HCT116 (cell line): ENCODE data around the gene RAB27B. TPM values are rescaled to one million over a fixed set of nuclear protein-coding genes. Genes with fewer than 3 reads are reported as not detected.

Experiments used
- ATAC-seq: fragments of 200-7000 bp; cut with Tn5 transposase; 2 replicates; pipeline ENCODE4 v1.9.1; 2020; ENCODE audit warnings: mild to moderate bottlenecking, moderate library complexity
- BruUV-seq: library from RNA; stranded (reverse); fragments of 400-500 nt; replicated peaks from 2 replicates; lab custom pipeline; 2021; lab: Mats Ljungman, UMichigan
- CTCF ChIA-PET: fragments of 300-600 bp; sonication (Branson Sonifier 250); formaldehyde crosslinking; loops from one replicate; lab custom pipeline; 2021; ENCODE audit warnings: antibody characterized with exemption; lab: Charles Lee
- POLR2A ChIA-PET: fragments of 300-600, 350-600 bp; sonication (Branson Sonifier 250); formaldehyde crosslinking; loops from one replicate; lab custom pipeline; 2021; ENCODE audit warnings: antibody characterized with exemption; lab: Charles Lee
- RAD21 ChIA-PET, 2 experiments: fragments of 300-600 bp; sonication (Branson Sonifier 250); formaldehyde crosslinking; loops; one replicate each; lab custom pipeline; 2023; ENCODE audit warnings: low total read pairs in 2 of 2; ENCODE audit not compliant: uncharacterized antibody in 2 of 2, unreplicated experiment in 2 of 2, low non-redundant PET in 1 of 2; lab: Charles Lee
- DNase-seq: peaks from one replicate; pipeline ENCODE4 v3.0.0-alpha.2; 2010; ENCODE audit warnings: low read depth, low spot score
- H2AFZ ChIP-seq: fragments of 200-600 bp; shearing (Covaris generic), sonication (generic); 2 replicates; pipeline ENCODE4 v1.6.1; 2017; ENCODE audit warnings: low read depth, mixed run types, mixed read lengths, antibody characterized with exemption, low read length; ENCODE audit not compliant: poor library complexity, severe bottlenecking
- H3K27ac ChIP-seq: 2 replicates; pipeline ENCODE4 v1.5.1; 2012; ENCODE audit warnings: low read depth, low read length
- H3K27me3 ChIP-seq: fragments of 200-600 bp; sonication (generic); 2 replicates; pipeline ENCODE4 v1.6.1; 2016; ENCODE audit warnings: mixed run types, low read length, mixed read lengths; ENCODE audit not compliant: insufficient read depth
- H3K36me3 ChIP-seq, 2 experiments: fragments of 200-500 bp in 1 of 2; fragments of 200-600 bp in 1 of 2; sonication (Bioruptor generic) in 1 of 2; sonication (generic) in 1 of 2; 2 replicates each; pipeline versions ENCODE4 v1.5.1 to v1.6.1; 2014 to 2016; ENCODE audit warnings: low read length in 2 of 2, inconsistent platforms in 1 of 2, mixed read lengths in 1 of 2, mixed run types in 1 of 2; ENCODE audit not compliant: insufficient read depth in 2 of 2, control insufficient read depth in 1 of 2
- H3K4me1 ChIP-seq, 2 experiments: fragments of 200-600 bp in 1 of 2; sonication (generic) in 1 of 2; 2 replicates each; pipeline versions ENCODE4 v1.5.1 to v1.6.1; 2012 to 2017; ENCODE audit warnings: low read length in 2 of 2, inconsistent platforms in 1 of 2, mild to moderate bottlenecking in 1 of 2, mixed read lengths in 1 of 2, mixed run types in 1 of 2, moderate library complexity in 1 of 2; ENCODE audit not compliant: insufficient read depth in 2 of 2, control insufficient read depth in 1 of 2
- H3K4me2 ChIP-seq: fragments of 200-600 bp; sonication (generic); 2 replicates; pipeline ENCODE4 v1.6.1; 2017; ENCODE audit warnings: mixed run types, low read length, mixed read lengths
- H3K4me3 ChIP-seq, 2 experiments: fragments of 200-600 bp in 1 of 2; sonication (generic) in 1 of 2; replicated peaks in 1 of 2; 2 replicates each; pipeline ENCODE4 v1.5.1; 2011 to 2016; ENCODE audit warnings: low read length in 2 of 2, control low read depth in 1 of 2, low read depth in 1 of 2, mild to moderate bottlenecking in 1 of 2, mixed read lengths in 1 of 2, mixed run types in 1 of 2
- H3K79me2 ChIP-seq: fragments of 200-600 bp; sonication (generic); 2 replicates; pipeline ENCODE4 v1.6.1; 2017; ENCODE audit warnings: mild to moderate bottlenecking, mixed run types, low read length, moderate library complexity, mixed read lengths; ENCODE audit not compliant: insufficient read depth
- H3K9ac ChIP-seq: fragments of 200-600 bp; sonication (generic); 2 replicates; pipeline ENCODE4 v1.6.1; 2016; ENCODE audit warnings: low read length, mixed read lengths
- H3K9me2 ChIP-seq: fragments of 200-600 bp; sonication (generic), shearing (Covaris generic); 2 replicates; pipeline ENCODE4 v1.6.1; 2017; ENCODE audit warnings: mixed run types, mild to moderate bottlenecking, moderate library complexity; ENCODE audit not compliant: insufficient read depth
- H3K9me3 ChIP-seq, 2 experiments: fragments of 200-500 bp in 1 of 2; fragments of 200-600 bp in 1 of 2; sonication (Bioruptor generic) in 1 of 2; sonication (generic) in 1 of 2; 2 replicates each; pipeline ENCODE4 v1.6.1; 2014 to 2017; ENCODE audit warnings: low read length in 2 of 2, mixed read lengths in 2 of 2, inconsistent platforms in 1 of 2, low read depth in 1 of 2, mild to moderate bottlenecking in 1 of 2, mixed run types in 1 of 2, moderate library complexity in 1 of 2; ENCODE audit not compliant: control insufficient read depth in 1 of 2, insufficient read depth in 1 of 2
- H4K20me1 ChIP-seq: fragments of 200-600 bp; sonication (generic), shearing (Covaris generic); 2 replicates; pipeline ENCODE4 v1.6.1; 2017; ENCODE audit warnings: mixed run types, mild to moderate bottlenecking, moderate library complexity; ENCODE audit not compliant: insufficient read depth
- ATF3 ChIP-seq: IDR thresholded peaks from 2 replicates; pipeline ENCODE4 v1.6.1; 2012
- CBX3 ChIP-seq: IDR thresholded peaks from 2 replicates; pipeline ENCODE4 v1.6.1; 2012; ENCODE audit warnings: low read depth
- CEBPB ChIP-seq: IDR thresholded peaks from 2 replicates; pipeline ENCODE4 v1.6.1; 2012; ENCODE audit warnings: low read depth
- CTCF ChIP-seq, 3 experiments: fragments of 200-600 bp in 1 of 3; sonication (generic) in 1 of 3; IDR thresholded peaks in 2 of 3; conservative IDR thresholded peaks in 1 of 3; 2 replicates each; pipeline ENCODE4 v1.5.1; 2012 to 2017; ENCODE audit warnings: low read depth in 2 of 3, low read length in 2 of 3, antibody characterized with exemption in 1 of 3, borderline replicate concordance in 1 of 3, control low read depth in 1 of 3, mild to moderate bottlenecking in 1 of 3, mixed read lengths in 1 of 3, mixed run types in 1 of 3, moderate library complexity in 1 of 3; ENCODE audit not compliant: insufficient read depth in 1 of 3
- ELF1 ChIP-seq: IDR thresholded peaks from 2 replicates; pipeline ENCODE4 v1.6.1; 2012; ENCODE audit warnings: low read depth, borderline replicate concordance
- EZH2 ChIP-seq: fragments of 200-600 bp; sonication (generic); IDR thresholded peaks from 2 replicates; pipeline ENCODE4 v1.6.1; 2017; ENCODE audit warnings: antibody characterized with exemption, mixed run types
- FOSL1 ChIP-seq: IDR thresholded peaks from 2 replicates; pipeline ENCODE4 v1.6.1; 2012; ENCODE audit warnings: low read depth
- JUND ChIP-seq: IDR thresholded peaks from 2 replicates; pipeline ENCODE4 v1.6.1; 2012
- POLR2AphosphoS5 ChIP-seq: IDR thresholded peaks from 2 replicates; pipeline ENCODE4 v1.6.1; 2011; ENCODE audit warnings: mild to moderate bottlenecking, low read depth, low read length, moderate library complexity
- RAD21 ChIP-seq: IDR thresholded peaks from 2 replicates; pipeline ENCODE4 v1.6.1; 2012; ENCODE audit warnings: low read depth, mild to moderate bottlenecking
- SIN3A ChIP-seq: IDR thresholded peaks from 2 replicates; pipeline ENCODE4 v1.6.1; 2012; ENCODE audit warnings: low read depth
- SP1 ChIP-seq: IDR thresholded peaks from 2 replicates; pipeline ENCODE4 v1.6.1; 2012; ENCODE audit warnings: low read depth
- TCF7L2 ChIP-seq: IDR thresholded peaks from 2 replicates; pipeline ENCODE4 v1.7.0; 2011; ENCODE audit warnings: borderline replicate concordance, inconsistent platforms; ENCODE audit not compliant: insufficient read depth, insufficient read length; ENCODE audit errors: extremely low read depth
- ZBTB33 ChIP-seq: IDR thresholded peaks from 2 replicates; pipeline ENCODE4 v1.6.1; 2011; ENCODE audit warnings: mild to moderate bottlenecking, low read length, moderate library complexity; ENCODE audit not compliant: insufficient replicate concordance; ENCODE audit errors: extremely low read depth
- ZFX ChIP-seq: fragments of 450-650 bp; IDR thresholded peaks from 2 replicates; pipeline ENCODE4 v1.6.1; 2017
- intact Hi-C: fragments of 100-400 bp; cut with micrococcal nuclease; formaldehyde crosslinking; loops from 2 replicates; pipeline ENCODE4 v1.10.0; 2022
- total RNA-seq: library from RNA; stranded (reverse); gene quantifications from one replicate; pipeline ENCODE4 v1.2.1, GENCODE V29; 2021; ENCODE audit not compliant: unreplicated experiment

The RAB27B gene
- total RNA-seq, 1 experiment from 2014 or later, result 2.2 TPM

GRCh38 chr18:54835944-54836343 lies 7.7 kb downstream of the RAB27B start:
- intact Hi-C loops, result no loop called here
- H2AFZ ChIP-seq, result no peak overlapping the region
- H3K27ac ChIP-seq, result no peak overlapping the region
- H3K9ac ChIP-seq, result no peak overlapping the region
- H3K9me2 ChIP-seq, result no peaks in the 10 kb centered on the region
- no peaks in the 10 kb centered on the region for H3K36me3 ChIP-seq
- BruUV-seq, result no TSS peak
- H3K4me2 ChIP-seq, result no peak overlapping the region
- H3K27me3 ChIP-seq, result no peaks in the 10 kb centered on the region
- no peaks in the 10 kb centered on the region for H4K20me1 ChIP-seq
- RAD21 ChIA-PET, result no interaction called here
- POLR2A ChIA-PET, result no interaction called here
- TF ChIP-seq TCF7L2 (no peak), EZH2 (no peak), CTCF (IDR thresholded peaks at IDR 0.05 in 2 of 3, conservative IDR thresholded peaks at IDR 0.05 in 1 of 3; ENCODE audit: borderline replicate concordance in 1 of 3, insufficient read depth in 1 of 3, low read depth in 2 of 3, low read length in 2 of 3) (no peak), RAD21 (no peak), JUND (no peak), ZFX (no peak), FOSL1 (no peak)
- H3K4me3 ChIP-seq, result no peak overlapping the region
- CTCF ChIA-PET, result no interaction called here
- DNase-seq (no peak), ATAC-seq (no peak)
- H3K9me3 ChIP-seq, result no peaks in the 10 kb centered on the region
- H3K4me1 ChIP-seq, result no peaks in the 10 kb centered on the region
- H3K79me2 ChIP-seq, result no peaks in the 10 kb centered on the region

GRCh38 chr18:54843314-54843713 lies 15.0 kb downstream of the RAB27B start:
- Histone ChIP-seq H2AFZ (no peak overlapping the region), H3K4me3 (no peak overlapping the region), H3K4me1 (peaks cover 0 to 7% of the 10 kb centered on the region in 2 experiments; a peak in 1 of 4 replicates), H3K36me3 (no peaks in the 10 kb centered on the region), H4K20me1 (no peaks in the 10 kb centered on the region), H3K27me3 (no peaks in the 10 kb centered on the region), H3K9me3 (no peaks in the 10 kb centered on the region), H3K27ac (no peak overlapping the region), H3K4me2 (no peak overlapping the region), H3K9ac (no peak overlapping the region), H3K79me2 (no peaks in the 10 kb centered on the region), H3K9me2 (no peaks in the 10 kb centered on the region)
- POLR2A ChIA-PET, result no interaction called here
- RAD21 ChIA-PET, result no interaction called here
- ATAC-seq (no peak), DNase-seq (no peak)
- CTCF ChIA-PET, result no interaction called here
- BruUV-seq, result no TSS peak
- intact Hi-C loops, result no loop called here
- TF ChIP-seq CBX3, result no peak
- TF ChIP-seq JUND, result no peak
- no peak for TF ChIP-seq ELF1
- no peak for TF ChIP-seq ZBTB33
- no peak for TF ChIP-seq CEBPB
- TF ChIP-seq SIN3A, result no peak
- no peak for TF ChIP-seq POLR2AphosphoS5
- no peak for TF ChIP-seq RAD21
- TF ChIP-seq ZFX, result no peak
- TF ChIP-seq CTCF (IDR thresholded peaks at IDR 0.05 in 2 of 3, conservative IDR thresholded peaks at IDR 0.05 in 1 of 3; ENCODE audit: borderline replicate concordance in 1 of 3, insufficient read depth in 1 of 3, low read depth in 2 of 3, low read length in 2 of 3), result no peak
- no peak for TF ChIP-seq SP1
- no peak for TF ChIP-seq ATF3
